Naive thymus-derived CD4-positive, alpha-beta T cell (primary cell): ENCODE data around the gene TPP2. TPM values are rescaled to one million over a fixed set of nuclear protein-coding genes. Genes with fewer than 3 reads are reported as not detected.

Source experiments
- ATAC-seq: fragments of 150-1000 bp; cut with Tn5 transposase; 2 replicates; pipeline ENCODE4 v1.10.0; 2021; ENCODE audit warnings: mild to moderate bottlenecking, moderate library complexity
- CTCF ChIA-PET: fragments of 350-600 bp; sonication (Branson Sonifier 250); formaldehyde crosslinking; loops from one replicate; lab custom pipeline; 2021; ENCODE audit warnings: antibody characterized with exemption; lab: Charles Lee
- POLR2A ChIA-PET: fragments of 350-600 bp; sonication (Branson Sonifier 250); formaldehyde crosslinking; loops from one replicate; lab custom pipeline; 2021; ENCODE audit warnings: antibody characterized with exemption, inconsistent platforms; lab: Charles Lee
- DNase-seq, 9 donors: peaks; one replicate each; pipeline versions ENCODE4 v3.0.0 to v3.0.0-alpha.2; 2020 to 2022; ENCODE audit warnings: mixed read lengths in 1 of 9
- H3K27ac ChIP-seq: one replicate; pipeline ENCODE4 v1.7.0; 2013; ENCODE audit warnings: mild to moderate bottlenecking, low read depth, low read length, moderate library complexity
- H3K27me3 ChIP-seq, 2 donors: one replicate each; pipeline ENCODE4 v1.7.0; 2013; ENCODE audit warnings: low read length in 2 of 2, mild to moderate bottlenecking in 2 of 2, moderate library complexity in 2 of 2; ENCODE audit not compliant: control insufficient read depth in 2 of 2, insufficient read depth in 2 of 2
- H3K36me3 ChIP-seq, 3 experiments: 1 replicate in 2 of 3; 2 replicates in 1 of 3; pipeline ENCODE4 v1.7.0; 2013; ENCODE audit warnings: low read length in 3 of 3, mild to moderate bottlenecking in 3 of 3, moderate library complexity in 1 of 3; ENCODE audit not compliant: insufficient read depth in 3 of 3, control insufficient read depth in 2 of 3
- H3K4me1 ChIP-seq, 2 donors: one replicate each; pipeline ENCODE4 v1.7.0; 2013; ENCODE audit warnings: low read length in 2 of 2, mild to moderate bottlenecking in 2 of 2, moderate library complexity in 1 of 2; ENCODE audit not compliant: control insufficient read depth in 2 of 2, insufficient read depth in 2 of 2
- H3K4me3 ChIP-seq: 2 replicates; pipeline ENCODE4 v1.7.0; 2013; ENCODE audit warnings: mild to moderate bottlenecking, low read length
- H3K9me3 ChIP-seq, 3 experiments: 1 replicate in 2 of 3; 2 replicates in 1 of 3; pipeline ENCODE4 v1.7.0; 2013; ENCODE audit warnings: low read length in 3 of 3; ENCODE audit not compliant: control insufficient read depth in 2 of 3
- H3K27ac Mint-ChIP-seq, 9 donors: one replicate each; pipeline ENCODE4 v1.8.0; 2020 to 2022; ENCODE audit warnings: mixed read lengths in 9 of 9, mild to moderate bottlenecking in 8 of 9, moderate library complexity in 5 of 9, inconsistent platforms in 2 of 9
- H3K27me3 Mint-ChIP-seq, 5 donors: one replicate each; pipeline ENCODE4 v1.8.0; 2021 to 2022; ENCODE audit warnings: mixed read lengths in 5 of 5, mild to moderate bottlenecking in 1 of 5
- H3K36me3 Mint-ChIP-seq, 5 donors: one replicate each; pipeline ENCODE4 v1.8.0; 2020 to 2022; ENCODE audit warnings: mixed read lengths in 5 of 5, mild to moderate bottlenecking in 3 of 5, inconsistent platforms in 1 of 5
- H3K4me1 Mint-ChIP-seq, 7 donors: one replicate each; pipeline ENCODE4 v1.8.0; 2020 to 2022; ENCODE audit warnings: mixed read lengths in 7 of 7, mild to moderate bottlenecking in 3 of 7, inconsistent platforms in 1 of 7
- H3K4me3 Mint-ChIP-seq, 10 donors: one replicate each; pipeline ENCODE4 v1.8.0; 2020 to 2022; ENCODE audit warnings: mild to moderate bottlenecking in 10 of 10, mixed read lengths in 10 of 10, moderate library complexity in 6 of 10, inconsistent platforms in 2 of 10
- H3K9me3 Mint-ChIP-seq, 11 donors: one replicate each; pipeline ENCODE4 v1.8.0; 2020 to 2022; ENCODE audit warnings: mixed read lengths in 11 of 11, mild to moderate bottlenecking in 4 of 11, inconsistent platforms in 1 of 11, moderate library complexity in 1 of 11
- intact Hi-C, 2 donors: fragments of 100-400 bp; cut with micrococcal nuclease; formaldehyde crosslinking; loops; one replicate each; pipeline ENCODE4 v1.15.1; 2023
- polyA plus RNA-seq, 2 donors: library from polyadenylated mRNA; unstranded; fragments of 300-500 nt; fragmentation: Illumina TruSeq; gene quantifications; one replicate each; pipeline ENCODE4 v1.2.3, GENCODE V29; 2021
- total RNA-seq, 6 experiments: library from RNA in 5 of 6; stranded (reverse) in 5 of 6; gene quantifications; 1 replicate in 5 of 6; 2 replicates in 1 of 6; pipeline ENCODE4 v1.2.3 and lab custom pipeline; 2021 to 2026

The TPP2 gene
- total RNA-seq (100 to 1,000 TPM in 4 of 5 experiments, 10 to 100 TPM in 1; 92.1 to 158 (median 119) TPM), polyA plus RNA-seq (10 to 100 TPM; 49.4 to 63.5 TPM), total RNA-seq (lab: John Stamatoyannopoulos, UW) (364 reads per million, percentile 97 among the genes with 10 or more reads in this experiment)

DNA sequence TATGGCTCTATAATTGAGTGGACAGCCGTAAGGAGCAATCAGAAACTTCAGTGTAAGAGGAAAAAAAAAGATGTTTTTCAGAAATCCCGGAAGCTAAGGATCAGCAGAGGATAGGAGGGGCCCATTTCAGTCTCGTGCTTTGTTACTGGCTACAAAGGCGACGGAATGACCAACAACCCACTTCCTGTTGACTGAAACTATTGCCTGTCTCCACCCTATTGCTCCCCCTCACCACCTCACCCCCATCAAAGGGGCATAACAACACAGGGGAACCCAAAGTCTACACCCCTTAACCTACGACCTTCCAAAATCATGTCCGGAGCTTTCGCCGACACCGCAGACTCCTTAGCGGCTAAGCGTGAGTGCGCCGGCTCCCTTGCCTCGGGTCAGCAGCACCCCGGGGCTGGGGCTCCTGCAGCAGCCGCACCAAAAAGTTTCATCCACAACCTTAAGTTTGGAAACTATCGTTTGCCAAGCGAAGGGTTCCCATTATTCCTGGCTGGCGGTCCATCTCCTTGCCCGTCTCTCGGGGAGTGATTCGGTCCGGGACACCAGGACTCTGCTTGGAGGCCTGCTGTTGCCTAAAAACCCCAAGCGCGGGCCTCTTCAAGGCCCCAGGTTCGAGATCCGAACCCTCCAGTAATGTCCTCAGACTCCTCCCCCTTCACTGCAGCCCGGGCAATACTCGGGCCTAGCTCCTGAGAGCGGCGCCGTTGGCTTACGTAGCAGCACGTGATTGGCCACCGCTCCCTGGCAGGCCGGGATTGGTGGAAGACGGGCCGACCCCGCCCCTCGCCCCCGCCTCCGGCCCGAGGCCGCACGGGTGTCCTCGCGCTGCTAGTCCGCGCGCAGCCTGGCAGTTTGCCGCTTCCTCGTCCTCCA lies at the start of gene TPP2:
TSS of gene TPP2 (plus strand) at position 840 of the 882 bp plus-strand sequence. CDS start 53 bp downstream, outside the sequence.
- Mint-ChIP-seq H3K27me3 (no peaks in the 10 kb centered on the region), H3K27ac (peak within 1 kb of the TSS; percentile 99 to 100 (median 100)), H3K4me3 (peak within 1 kb of the TSS; percentile 90 to 99 (median 98)), H3K9me3 (peaks cover 0 to 3% (median 0%) of the 10 kb centered on the region in 11 donors), H3K4me1 (peaks cover 37 to 70% (median 65%) of the 10 kb centered on the region in 7 donors), H3K36me3 (peaks cover 0 to 20% (median 3%) of the 10 kb centered on the region in 5 donors)
- DNase-seq (peak; percentile 95 to 99 (median 97)), ATAC-seq (peak; percentile 91)
- Histone ChIP-seq H3K4me3 (peak within 1 kb of the TSS; percentile 97), H3K4me1 (peaks cover 34 to 45% of the 10 kb centered on the region in 2 donors), H3K27me3 (no peaks in the 10 kb centered on the region), H3K36me3 (peaks cover 0 to 5% (median 0%) of the 10 kb centered on the region in 3 experiments), H3K27ac (peak within 1 kb of the TSS; percentile 94), H3K9me3 (no peaks in the 10 kb centered on the region)
- ChIA-PET CTCF (interaction anchor here (0.9 to 4.1 kb wide), 4 partner anchors 12 to 250 kb away, joined by 3 to 26 read pairs (median 5); partner anchors contain the start of gene ERCC5), POLR2A (interaction anchor here (0.6 to 9.6 kb wide), 23 partner anchors 13 to 1922 kb away, joined by 3 to 351 read pairs (median 5); partner anchors contain the start of genes ERCC5, TEX30 and TMTC4)
- intact Hi-C loops: loop anchor here (1.0 to 10.0 kb wide), 10 partner anchors 16 to 972 kb away; partner anchors contain the start of genes TEX30 (in 2 of the 2), BIVM (in 1 of the 2) and ERCC5 (in 1 of the 2)

DNA sequence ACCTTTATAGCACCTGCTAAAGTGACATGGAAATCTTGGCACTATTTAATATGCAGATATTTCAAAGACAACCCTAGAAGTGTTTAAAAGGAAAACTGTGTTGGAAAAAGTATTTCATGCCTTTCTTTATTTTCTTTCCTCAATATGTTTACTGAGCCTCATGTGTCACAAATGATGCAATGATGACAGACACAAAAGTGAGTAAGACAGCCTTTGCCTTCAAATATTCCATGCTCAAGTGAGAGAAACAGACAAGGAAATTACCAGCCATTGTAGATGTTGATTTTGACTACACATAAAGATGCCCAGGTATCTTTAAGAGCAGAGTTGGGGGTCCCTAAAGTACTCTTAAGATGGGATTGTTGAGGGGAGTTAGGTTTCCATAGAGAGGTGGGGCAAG lies 48.0 kb upstream of the TPP2 start:
- peaks cover 0 to 3% (median 0%) of the 10 kb centered on the region in 11 donors for H3K9me3 Mint-ChIP-seq
- intact Hi-C loops: no loop called here

DNA sequence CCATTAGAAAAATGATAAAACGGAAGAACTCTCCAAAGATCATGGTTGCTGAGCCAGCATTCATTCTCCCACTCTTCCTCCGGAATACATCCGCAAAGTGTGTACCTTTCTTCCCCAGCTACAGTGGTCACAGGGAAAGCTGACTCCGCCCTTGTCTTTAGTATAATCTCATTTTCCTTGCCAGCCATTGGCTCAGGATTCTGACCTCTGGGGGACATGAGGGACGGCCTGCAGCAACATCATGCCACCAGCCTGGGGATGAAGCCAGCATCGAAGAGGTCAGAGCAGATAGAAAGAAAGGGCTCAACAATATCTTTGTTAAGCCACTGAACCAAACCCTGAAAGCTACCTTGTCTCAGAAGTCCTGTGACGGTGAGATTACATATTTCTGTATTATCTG lies 46.3 kb upstream of the TPP2 start:
- H3K9me3 ChIP-seq: no peaks in the 10 kb centered on the region
- H3K36me3 ChIP-seq: no peaks in the 10 kb centered on the region
- DNase-seq (no peak), ATAC-seq (no peak)
- POLR2A ChIA-PET: no interaction called here
- H3K4me1 Mint-ChIP-seq: no peaks in the 10 kb centered on the region
- no peaks in the 10 kb centered on the region for H3K27me3 ChIP-seq
- no peaks in the 10 kb centered on the region for H3K4me1 ChIP-seq
- H3K36me3 Mint-ChIP-seq: no peaks in the 10 kb centered on the region
- H3K9me3 Mint-ChIP-seq: peaks cover 0 to 3% (median 0%) of the 10 kb centered on the region in 11 donors
- intact Hi-C loops: loop anchor here in 1 of 2 donors (10.0 kb wide), 1 partner anchor 606 kb away; no protein-coding TSS in a partner anchor
- H3K4me3 Mint-ChIP-seq: no peak overlapping the region
- CTCF ChIA-PET: interaction anchor here (0.6 kb wide), 2 partner anchors 409 to 1036 kb away, joined by 3 read pairs; no protein-coding TSS in a partner anchor
- H3K27me3 Mint-ChIP-seq: peaks cover 10 to 22% (median 14%) of the 10 kb centered on the region in 5 donors
- H3K27ac Mint-ChIP-seq: no peak overlapping the region
- no peak overlapping the region for H3K27ac ChIP-seq
- no peak overlapping the region for H3K4me3 ChIP-seq

More for the DNA sequence above, 48.0 kb upstream of the TPP2 start:
- ChIA-PET CTCF (no interaction called here), POLR2A (no interaction called here)
- ATAC-seq (no peak), DNase-seq (no peak)
- Mint-ChIP-seq H3K27me3 (peaks cover 5 to 25% (median 14%) of the 10 kb centered on the region in 5 donors), H3K36me3 (no peaks in the 10 kb centered on the region), H3K4me1 (peaks cover 0 to 4% (median 0%) of the 10 kb centered on the region in 7 donors), H3K4me3 (no peak overlapping the region), H3K27ac (no peak overlapping the region)
- Histone ChIP-seq H3K36me3 (no peaks in the 10 kb centered on the region), H3K9me3 (no peaks in the 10 kb centered on the region), H3K27me3 (no peaks in the 10 kb centered on the region), H3K27ac (no peak overlapping the region), H3K4me3 (no peak overlapping the region), H3K4me1 (no peaks in the 10 kb centered on the region)

GRCh38 chr13:102555914-102556553 lies 40.8 kb upstream of the TPP2 start:
- Mint-ChIP-seq H3K9me3 (no peaks in the 10 kb centered on the region), H3K27ac (no peak overlapping the region), H3K4me3 (no peak overlapping the region), H3K36me3 (no peaks in the 10 kb centered on the region), H3K27me3 (peaks cover 0 to 11% (median 7%) of the 10 kb centered on the region in 5 donors), H3K4me1 (peaks cover 0 to 5% (median 0%) of the 10 kb centered on the region in 7 donors)
- Histone ChIP-seq H3K4me1 (no peaks in the 10 kb centered on the region), H3K4me3 (no peak overlapping the region), H3K36me3 (no peaks in the 10 kb centered on the region), H3K9me3 (no peaks in the 10 kb centered on the region), H3K27ac (no peak overlapping the region), H3K27me3 (no peaks in the 10 kb centered on the region)
- DNase-seq: peak in 5 of 9 donors; percentile 19 to 35 (median 28)
- ChIA-PET CTCF (interaction anchor here (0.7 to 1.7 kb wide), 6 partner anchors 11 to 1411 kb away, joined by 3 to 11 read pairs (median 4); no protein-coding TSS in a partner anchor), POLR2A (no interaction called here)
- intact Hi-C loops: loop anchor here (1.0 to 10.0 kb wide), 6 partner anchors 414 to 1412 kb away; no protein-coding TSS in a partner anchor
- ATAC-seq: no peak

GRCh38 chr13:102556806-102557205 lies 40.0 kb upstream of the TPP2 start:
- no peaks in the 10 kb centered on the region for H3K27me3 ChIP-seq
- H3K4me3 ChIP-seq: no peak overlapping the region
- Mint-ChIP-seq H3K27me3 (peaks cover 0 to 12% (median 7%) of the 10 kb centered on the region in 5 donors), H3K4me1 (peaks cover 0 to 5% (median 0%) of the 10 kb centered on the region in 7 donors), H3K4me3 (no peak overlapping the region), H3K27ac (no peak overlapping the region), H3K36me3 (no peaks in the 10 kb centered on the region), H3K9me3 (no peaks in the 10 kb centered on the region)
- H3K36me3 ChIP-seq: no peaks in the 10 kb centered on the region
- no peaks in the 10 kb centered on the region for H3K9me3 ChIP-seq
- DNase-seq: no peak
- POLR2A ChIA-PET: no interaction called here
- ATAC-seq: no peak
- intact Hi-C loops: loop anchor here (1.0 to 10.0 kb wide), 6 partner anchors 415 to 1413 kb away; no protein-coding TSS in a partner anchor
- no peaks in the 10 kb centered on the region for H3K4me1 ChIP-seq
- H3K27ac ChIP-seq: no peak overlapping the region
- CTCF ChIA-PET: interaction anchor here (1.2 to 1.7 kb wide), 3 partner anchors 10 to 1412 kb away, joined by 3 to 11 read pairs (median 5); no protein-coding TSS in a partner anchor

DNA sequence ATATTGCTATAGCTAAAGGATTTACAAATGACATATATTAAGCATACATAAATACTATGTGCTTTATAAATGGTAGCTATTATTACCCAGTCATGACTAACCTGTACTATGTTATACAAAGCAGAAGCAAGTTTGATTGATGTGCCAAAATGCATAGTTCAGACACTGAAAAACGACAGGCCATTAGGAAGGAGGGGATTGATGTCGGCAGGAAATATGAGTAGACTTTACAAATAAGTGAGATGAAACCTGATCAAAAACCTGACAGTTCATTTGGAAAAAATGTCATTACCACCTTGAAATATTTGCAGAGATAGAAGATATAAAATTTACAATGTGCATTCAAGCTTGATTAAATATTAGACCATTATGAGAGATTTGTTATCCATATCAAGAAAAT lies 38.8 kb upstream of the TPP2 start:
- H3K4me3 Mint-ChIP-seq: no peak overlapping the region
- POLR2A ChIA-PET: no interaction called here

More for the DNA sequence above, 38.8 kb upstream of the TPP2 start:
- CTCF ChIA-PET: interaction anchor here (0.8 to 1.0 kb wide), 2 partner anchors 1410 to 1415 kb away, joined by 3 to 5 read pairs; no protein-coding TSS in a partner anchor
- Mint-ChIP-seq H3K9me3 (no peaks in the 10 kb centered on the region), H3K27me3 (peaks cover 0 to 20% (median 7%) of the 10 kb centered on the region in 5 donors), H3K27ac (no peak overlapping the region), H3K36me3 (no peaks in the 10 kb centered on the region), H3K4me1 (peaks cover 0 to 5% (median 0%) of the 10 kb centered on the region in 7 donors)
- Histone ChIP-seq H3K36me3 (no peaks in the 10 kb centered on the region), H3K9me3 (no peaks in the 10 kb centered on the region), H3K4me3 (no peak overlapping the region), H3K27me3 (no peaks in the 10 kb centered on the region), H3K27ac (no peak overlapping the region), H3K4me1 (no peaks in the 10 kb centered on the region)
- intact Hi-C loops: loop anchor here (5.0 to 10.0 kb wide), 3 partner anchors 416 to 616 kb away; no protein-coding TSS in a partner anchor
- ATAC-seq (no peak), DNase-seq (no peak)
